HepG2 (cell line): ENCODE results near the gene TPD52L2. TPM values are rescaled to one million over a fixed set of nuclear protein-coding genes. Genes with fewer than 3 reads are reported as not detected.

Experiments
- AGO2 ChIP-seq: fragments of 200-400 bp; formaldehyde crosslinking; optimal IDR thresholded peaks from 2 replicates; pipeline ENCODE3; 2017; ENCODE audit warnings: mild to moderate bottlenecking, low read depth, low read length, moderate library complexity
- ATF1 ChIP-seq: IDR thresholded peaks from 2 replicates; pipeline ENCODE4 v1.6.1; 2016; ENCODE audit warnings: mild to moderate bottlenecking, control low read depth
- KLF16 ChIP-seq, 2 experiments: sonication (generic) in 1 of 2; formaldehyde crosslinking in 1 of 2; IDR thresholded peaks; 2 replicates each; pipeline versions ENCODE4 v1.6.1 to v1.8.0; 2016 to 2023; ENCODE audit warnings: missing genetic modification reagents in 2 of 2, missing compliant biosample characterization in 1 of 2
- MAF1 ChIP-seq: sonication (generic); formaldehyde crosslinking; IDR thresholded peaks from 2 replicates; pipeline ENCODE4 v1.5.0; 2020; ENCODE audit warnings: missing genetic modification reagents, borderline replicate concordance
- MLXIP ChIP-seq: sonication (generic); formaldehyde crosslinking; IDR thresholded peaks from 2 replicates; pipeline ENCODE4 v1.9.0; 2021; ENCODE audit warnings: missing genetic modification reagents, borderline replicate concordance
- MTA1 ChIP-seq: sonication (generic); formaldehyde crosslinking; IDR thresholded peaks from 2 replicates; pipeline ENCODE4 v1.4.0; 2020; ENCODE audit warnings: missing genetic modification reagents, mild to moderate bottlenecking, borderline replicate concordance
- MYPOP ChIP-seq: sonication (generic); formaldehyde crosslinking; IDR thresholded peaks from 2 replicates; pipeline ENCODE4 v1.8.1; 2023; ENCODE audit warnings: mild to moderate bottlenecking, moderate library complexity, missing genetic modification reagents
- SP4 ChIP-seq: sonication (generic); formaldehyde crosslinking; IDR thresholded peaks from 2 replicates; pipeline ENCODE4 v1.8.1; 2023; ENCODE audit warnings: mild to moderate bottlenecking, missing genetic modification reagents
- THRA ChIP-seq: sonication (generic); formaldehyde crosslinking; IDR thresholded peaks from 2 replicates; pipeline ENCODE4 v1.4.0; 2020; ENCODE audit warnings: missing genetic modification reagents, borderline replicate concordance
- ZKSCAN1 ChIP-seq: fragments of 150-350 bp; IDR thresholded peaks from 2 replicates; pipeline ENCODE4 v1.6.1; 2014; ENCODE audit warnings: low read length
- ZNF350 ChIP-seq: sonication (generic); formaldehyde crosslinking; IDR thresholded peaks from 2 replicates; pipeline ENCODE4 v1.4.0; 2020; ENCODE audit warnings: mild to moderate bottlenecking, low read depth, missing genetic modification reagents, borderline replicate concordance
- ZNF496 ChIP-seq: sonication (generic); formaldehyde crosslinking; IDR thresholded peaks from 2 replicates; pipeline ENCODE4 v1.8.1; 2023; ENCODE audit warnings: mild to moderate bottlenecking, moderate library complexity, missing genetic modification reagents; ENCODE audit not compliant: insufficient replicate concordance
- ZNF512 ChIP-seq: sonication (generic); formaldehyde crosslinking; IDR thresholded peaks from 2 replicates; pipeline ENCODE4 v1.4.0; 2020; ENCODE audit warnings: mild to moderate bottlenecking, missing genetic modification reagents
- ZNF572 ChIP-seq: sonication (generic); formaldehyde crosslinking; IDR thresholded peaks from 2 replicates; pipeline ENCODE4 v1.5.1; 2020; ENCODE audit warnings: mild to moderate bottlenecking, missing genetic modification reagents
- ZNF674 ChIP-seq: sonication (generic); formaldehyde crosslinking; IDR thresholded peaks from 2 replicates; pipeline ENCODE4 v1.5.0; 2020; ENCODE audit warnings: low read depth, mild to moderate bottlenecking, missing genetic modification reagents
- ZNF740 ChIP-seq: sonication (generic); formaldehyde crosslinking; IDR thresholded peaks from 2 replicates; pipeline ENCODE4 v1.4.0; 2020; ENCODE audit warnings: missing genetic modification reagents
- ZNF784 ChIP-seq: sonication (generic); formaldehyde crosslinking; IDR thresholded peaks from 2 replicates; pipeline ENCODE4 v1.5.1; 2020; ENCODE audit warnings: missing genetic modification reagents, mild to moderate bottlenecking, borderline replicate concordance
- ZNF841 ChIP-seq: sonication (generic); formaldehyde crosslinking; IDR thresholded peaks from 2 replicates; pipeline ENCODE4 v1.8.1; 2023; ENCODE audit warnings: missing genetic modification reagents, borderline replicate concordance
- ZSCAN30 ChIP-seq: sonication (generic); formaldehyde crosslinking; IDR thresholded peaks from 2 replicates; pipeline ENCODE4 v1.5.0; 2020; ENCODE audit warnings: mild to moderate bottlenecking, missing genetic modification reagents
- polyA plus RNA-seq, 8 experiments: library from polyadenylated mRNA; depleted of rRNA in 3 of 8; stranded (reverse) in 7 of 8; unstranded in 1 of 8; fragments of >200 nt; fragmentation: Illumina TruSeq in 4 of 8; extraction: Trizol in 4 of 8; gene quantifications; 2 replicates each; pipeline versions ENCODE4 v1.2.1 to v1.2.3, GENCODE V29; 2011 to 2016; ENCODE audit warnings: low read depth in 4 of 8, missing spikeins in 1 of 8, mixed read lengths in 1 of 8; ENCODE audit not compliant: insufficient read depth in 1 of 8
- total RNA-seq, 5 experiments: library from RNA; depleted of rRNA; stranded (reverse); fragments of >200 nt; fragmentation: Illumina TruSeq; extraction: Trizol; gene quantifications; 2 replicates each; pipeline ENCODE4 v1.2.3, GENCODE V29; 2016; ENCODE audit warnings: low read depth in 1 of 5

The TPD52L2 gene
- total and polyA plus RNA-seq, 2 of the 13 experiments (the other 11 are each of a cell fraction or from before 2014, with no cell fraction given), result 156 to 184 TPM

GRCh38 chr20:63833776-63834490 lies 31.1 kb upstream of the TPD52L2 start (continued):
- no peak for TF ChIP-seq MLXIP (CRISPR knock-in tag)
- no peak for TF ChIP-seq ZNF512 (CRISPR knock-in tag)
- no peak for TF ChIP-seq ZSCAN30 (CRISPR knock-in tag)
- no peak for TF ChIP-seq ZNF841
- no peak for TF ChIP-seq MTA1 (CRISPR knock-in tag)
- no peak for TF ChIP-seq MYPOP (CRISPR knock-in tag)
- no peak for TF ChIP-seq SP4
- TF ChIP-seq ZNF496 (CRISPR knock-in tag), result no peak
- TF ChIP-seq ZNF784, result no peak
- TF ChIP-seq THRA, result no peak
- TF ChIP-seq MAF1 (CRISPR knock-in tag), result no peak
- peak; percentile 16; the same call in 1 of the 2 replicates for TF ChIP-seq ZNF572 (CRISPR knock-in tag)
- no peak for TF ChIP-seq ZNF740 (CRISPR knock-in tag)
- no peak for TF ChIP-seq ZKSCAN1
- no peak for TF ChIP-seq ZNF350
- 0 out of 4 replicates have a peak, but pooled peaks of 1 of the 2 experiments have one; percentile 52 for TF ChIP-seq KLF16 (CRISPR knock-in tag; IDR thresholded peaks at IDR 0.05)
- TF ChIP-seq ATF1 (CRISPR knock-in tag), result no peak
- TF ChIP-seq ZNF674 (CRISPR knock-in tag), result no peak
- TF ChIP-seq AGO2, result no peak
